WTC11 (cell line): Measurements from ENCODE around the gene PAOX. TPM values are rescaled to one million over a fixed set of nuclear protein-coding genes. Genes with fewer than 3 reads are reported as not detected.

Source experiments
- CREB1 ChIP-seq: sonication (generic); formaldehyde crosslinking; IDR thresholded peaks from 2 replicates; pipeline ENCODE4 v1.8.0; 2023; ENCODE audit warnings: mild to moderate bottlenecking, missing genetic modification reagents
- ETV6 ChIP-seq: sonication (generic); formaldehyde crosslinking; IDR thresholded peaks from 2 replicates; pipeline ENCODE4 v1.8.1; 2022; ENCODE audit warnings: mild to moderate bottlenecking, missing genetic modification reagents
- FOXJ3 ChIP-seq: sonication (generic); formaldehyde crosslinking; IDR thresholded peaks from 2 replicates; pipeline ENCODE4 v1.9.0; 2021; ENCODE audit warnings: missing genetic modification reagents, mild to moderate bottlenecking, borderline replicate concordance
- FOXK1 ChIP-seq: sonication (generic); formaldehyde crosslinking; IDR thresholded peaks from 2 replicates; pipeline ENCODE4 v1.8.0; 2022; ENCODE audit warnings: mild to moderate bottlenecking, moderate library complexity, missing genetic modification reagents
- HMGA2 ChIP-seq: fragments of 250-450 bp; sonication (Bioruptor Pico); IDR thresholded peaks from 2 replicates; pipeline ENCODE4 v1.4.0; 2021; ENCODE audit warnings: mild to moderate bottlenecking, moderate library complexity
- NFE2L1 ChIP-seq: sonication (generic); formaldehyde crosslinking; IDR thresholded peaks from 2 replicates; pipeline ENCODE4 v1.8.1; 2023; ENCODE audit warnings: missing genetic modification reagents
- NR2C2 ChIP-seq: sonication (generic); formaldehyde crosslinking; IDR thresholded peaks from 2 replicates; pipeline ENCODE4 v1.8.0; 2022; ENCODE audit warnings: mild to moderate bottlenecking, missing genetic modification reagents
- SMAD4 ChIP-seq: sonication (generic); formaldehyde crosslinking; IDR thresholded peaks from 2 replicates; pipeline ENCODE4 v1.8.0; 2022; ENCODE audit warnings: mild to moderate bottlenecking, missing genetic modification reagents
- TCF7 ChIP-seq: sonication (generic); formaldehyde crosslinking; IDR thresholded peaks from 2 replicates; pipeline ENCODE4 v1.8.0; 2022; ENCODE audit warnings: mild to moderate bottlenecking, low read depth, missing genetic modification reagents, moderate library complexity
- TEAD1 ChIP-seq: sonication (generic); formaldehyde crosslinking; IDR thresholded peaks from 2 replicates; pipeline ENCODE4 v1.8.0; 2022; ENCODE audit warnings: mild to moderate bottlenecking, missing genetic modification reagents
- ZBTB21 ChIP-seq: sonication (generic); formaldehyde crosslinking; IDR thresholded peaks from 2 replicates; pipeline ENCODE4 v1.8.1; 2023; ENCODE audit warnings: mild to moderate bottlenecking, missing genetic modification reagents, borderline replicate concordance
- total RNA-seq: library from RNA; stranded (reverse); gene quantifications from 3 replicates; pipeline ENCODE4 v1.2.3, GENCODE V29; 2021
- TF ChIP-seq, protein P1 (sequence below): sonication (generic); formaldehyde crosslinking; IDR thresholded peaks from 2 replicates; pipeline ENCODE4 v1.8.0; 2022; ENCODE audit warnings: mild to moderate bottlenecking, missing genetic modification reagents
- TF ChIP-seq, protein P2 (sequence below): sonication (generic); formaldehyde crosslinking; IDR thresholded peaks from 2 replicates; pipeline ENCODE4 v1.8.0; 2023; ENCODE audit warnings: mild to moderate bottlenecking, missing genetic modification reagents
- TF ChIP-seq, protein P3 (sequence below): sonication (generic); formaldehyde crosslinking; IDR thresholded peaks from 2 replicates; pipeline ENCODE4 v1.8.0; 2023; ENCODE audit warnings: missing genetic modification reagents
- TF ChIP-seq, protein P4 (sequence below): fragments of 200-600 bp; IDR thresholded peaks from 2 replicates; pipeline ENCODE4 v1.8.0; 2022; ENCODE audit warnings: antibody characterized with exemption
- TF ChIP-seq, protein P5 (sequence below): sonication (generic); formaldehyde crosslinking; IDR thresholded peaks from 2 replicates; pipeline ENCODE4 v1.8.1; 2022; ENCODE audit warnings: missing genetic modification reagents, borderline replicate concordance
- TF ChIP-seq, protein P6 (sequence below): sonication (generic); formaldehyde crosslinking; IDR thresholded peaks from 2 replicates; pipeline ENCODE4 v1.8.1; 2023; ENCODE audit warnings: mild to moderate bottlenecking, moderate library complexity, missing genetic modification reagents
- TF ChIP-seq, protein P7 (sequence below): sonication (generic); formaldehyde crosslinking; IDR thresholded peaks from 2 replicates; pipeline ENCODE4 v1.8.0; 2022; ENCODE audit warnings: mild to moderate bottlenecking, missing genetic modification reagents
- TF ChIP-seq, protein P8 (sequence below): sonication (generic); formaldehyde crosslinking; IDR thresholded peaks from 2 replicates; pipeline ENCODE4 v1.8.0; 2023; ENCODE audit warnings: missing genetic modification reagents, mild to moderate bottlenecking, borderline replicate concordance
- TF ChIP-seq, protein P9 (sequence below): fragments of 250-450 bp; sonication (Bioruptor Pico); IDR thresholded peaks from 2 replicates; pipeline ENCODE4 v1.9.0; 2021; ENCODE audit warnings: mild to moderate bottlenecking
- TF ChIP-seq, protein P10 (sequence below): sonication (generic); formaldehyde crosslinking; IDR thresholded peaks from 2 replicates; pipeline ENCODE4 v1.8.0; 2022; ENCODE audit warnings: mild to moderate bottlenecking, missing genetic modification reagents

The PAOX gene
- total RNA-seq, 1 experiment from 2014 or later, result 3.6 TPM

DNA sequence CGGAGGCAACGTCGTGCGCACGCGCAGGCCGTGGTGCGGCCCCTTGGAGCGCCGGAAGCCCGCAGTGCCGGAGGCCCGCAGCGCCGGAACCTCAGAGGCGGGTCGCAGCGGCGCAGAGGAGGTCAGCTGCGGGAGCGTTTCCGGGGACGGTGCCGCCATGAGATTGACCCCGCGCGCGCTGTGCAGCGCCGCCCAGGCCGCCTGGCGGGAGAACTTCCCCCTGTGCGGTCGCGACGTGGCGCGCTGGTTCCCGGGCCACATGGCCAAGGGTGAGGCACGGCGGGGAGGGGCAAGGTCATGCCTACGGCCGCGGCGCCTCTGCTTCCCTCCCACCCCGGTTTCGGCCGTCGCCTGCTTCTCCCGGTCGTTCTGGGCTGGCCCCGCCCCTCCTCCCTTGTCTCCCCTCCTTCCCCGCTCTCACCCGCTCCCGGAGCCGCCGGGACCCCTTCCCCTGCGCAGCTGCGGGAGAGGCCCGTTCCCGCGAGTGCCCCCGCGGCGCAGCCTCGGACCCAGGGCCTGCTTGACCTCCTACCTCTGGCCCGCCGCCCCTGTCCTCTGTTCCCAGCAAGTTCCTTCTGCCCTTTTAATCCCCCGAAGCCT is 15.1 kb downstream of the PAOX start, which contains the start of gene MTG1 (continued):
- TF ChIP-seq, protein P1, sequence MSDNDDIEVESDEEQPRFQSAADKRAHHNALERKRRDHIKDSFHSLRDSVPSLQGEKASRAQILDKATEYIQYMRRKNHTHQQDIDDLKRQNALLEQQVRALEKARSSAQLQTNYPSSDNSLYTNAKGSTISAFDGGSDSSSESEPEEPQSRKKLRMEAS (CRISPR knock-in tag), result peak; percentile 92
- TF ChIP-seq, protein P2, sequence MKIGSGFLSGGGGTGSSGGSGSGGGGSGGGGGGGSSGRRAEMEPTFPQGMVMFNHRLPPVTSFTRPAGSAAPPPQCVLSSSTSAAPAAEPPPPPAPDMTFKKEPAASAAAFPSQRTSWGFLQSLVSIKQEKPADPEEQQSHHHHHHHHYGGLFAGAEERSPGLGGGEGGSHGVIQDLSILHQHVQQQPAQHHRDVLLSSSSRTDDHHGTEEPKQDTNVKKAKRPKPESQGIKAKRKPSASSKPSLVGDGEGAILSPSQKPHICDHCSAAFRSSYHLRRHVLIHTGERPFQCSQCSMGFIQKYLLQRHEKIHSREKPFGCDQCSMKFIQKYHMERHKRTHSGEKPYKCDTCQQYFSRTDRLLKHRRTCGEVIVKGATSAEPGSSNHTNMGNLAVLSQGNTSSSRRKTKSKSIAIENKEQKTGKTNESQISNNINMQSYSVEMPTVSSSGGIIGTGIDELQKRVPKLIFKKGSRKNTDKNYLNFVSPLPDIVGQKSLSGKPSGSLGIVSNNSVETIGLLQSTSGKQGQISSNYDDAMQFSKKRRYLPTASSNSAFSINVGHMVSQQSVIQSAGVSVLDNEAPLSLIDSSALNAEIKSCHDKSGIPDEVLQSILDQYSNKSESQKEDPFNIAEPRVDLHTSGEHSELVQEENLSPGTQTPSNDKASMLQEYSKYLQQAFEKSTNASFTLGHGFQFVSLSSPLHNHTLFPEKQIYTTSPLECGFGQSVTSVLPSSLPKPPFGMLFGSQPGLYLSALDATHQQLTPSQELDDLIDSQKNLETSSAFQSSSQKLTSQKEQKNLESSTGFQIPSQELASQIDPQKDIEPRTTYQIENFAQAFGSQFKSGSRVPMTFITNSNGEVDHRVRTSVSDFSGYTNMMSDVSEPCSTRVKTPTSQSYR (CRISPR knock-in tag), result no peak
- TF ChIP-seq, protein P3, sequence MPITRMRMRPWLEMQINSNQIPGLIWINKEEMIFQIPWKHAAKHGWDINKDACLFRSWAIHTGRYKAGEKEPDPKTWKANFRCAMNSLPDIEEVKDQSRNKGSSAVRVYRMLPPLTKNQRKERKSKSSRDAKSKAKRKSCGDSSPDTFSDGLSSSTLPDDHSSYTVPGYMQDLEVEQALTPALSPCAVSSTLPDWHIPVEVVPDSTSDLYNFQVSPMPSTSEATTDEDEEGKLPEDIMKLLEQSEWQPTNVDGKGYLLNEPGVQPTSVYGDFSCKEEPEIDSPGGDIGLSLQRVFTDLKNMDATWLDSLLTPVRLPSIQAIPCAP (CRISPR knock-in tag), result 0 out of 2 replicates have a peak, but pooled peaks have one; percentile 38
- TF ChIP-seq, protein P4, sequence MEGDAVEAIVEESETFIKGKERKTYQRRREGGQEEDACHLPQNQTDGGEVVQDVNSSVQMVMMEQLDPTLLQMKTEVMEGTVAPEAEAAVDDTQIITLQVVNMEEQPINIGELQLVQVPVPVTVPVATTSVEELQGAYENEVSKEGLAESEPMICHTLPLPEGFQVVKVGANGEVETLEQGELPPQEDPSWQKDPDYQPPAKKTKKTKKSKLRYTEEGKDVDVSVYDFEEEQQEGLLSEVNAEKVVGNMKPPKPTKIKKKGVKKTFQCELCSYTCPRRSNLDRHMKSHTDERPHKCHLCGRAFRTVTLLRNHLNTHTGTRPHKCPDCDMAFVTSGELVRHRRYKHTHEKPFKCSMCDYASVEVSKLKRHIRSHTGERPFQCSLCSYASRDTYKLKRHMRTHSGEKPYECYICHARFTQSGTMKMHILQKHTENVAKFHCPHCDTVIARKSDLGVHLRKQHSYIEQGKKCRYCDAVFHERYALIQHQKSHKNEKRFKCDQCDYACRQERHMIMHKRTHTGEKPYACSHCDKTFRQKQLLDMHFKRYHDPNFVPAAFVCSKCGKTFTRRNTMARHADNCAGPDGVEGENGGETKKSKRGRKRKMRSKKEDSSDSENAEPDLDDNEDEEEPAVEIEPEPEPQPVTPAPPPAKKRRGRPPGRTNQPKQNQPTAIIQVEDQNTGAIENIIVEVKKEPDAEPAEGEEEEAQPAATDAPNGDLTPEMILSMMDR, result no peak
- peak; percentile 91 for TF ChIP-seq ETV6 (CRISPR knock-in tag)
- TF ChIP-seq, protein P5, sequence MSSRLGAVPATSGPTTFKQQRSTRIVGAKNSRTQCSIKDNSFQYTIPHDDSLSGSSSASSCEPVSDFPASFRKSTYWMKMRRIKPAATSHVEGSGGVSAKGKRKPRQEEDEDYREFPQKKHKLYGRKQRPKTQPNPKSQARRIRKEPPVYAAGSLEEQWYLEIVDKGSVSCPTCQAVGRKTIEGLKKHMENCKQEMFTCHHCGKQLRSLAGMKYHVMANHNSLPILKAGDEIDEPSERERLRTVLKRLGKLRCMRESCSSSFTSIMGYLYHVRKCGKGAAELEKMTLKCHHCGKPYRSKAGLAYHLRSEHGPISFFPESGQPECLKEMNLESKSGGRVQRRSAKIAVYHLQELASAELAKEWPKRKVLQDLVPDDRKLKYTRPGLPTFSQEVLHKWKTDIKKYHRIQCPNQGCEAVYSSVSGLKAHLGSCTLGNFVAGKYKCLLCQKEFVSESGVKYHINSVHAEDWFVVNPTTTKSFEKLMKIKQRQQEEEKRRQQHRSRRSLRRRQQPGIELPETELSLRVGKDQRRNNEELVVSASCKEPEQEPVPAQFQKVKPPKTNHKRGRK (CRISPR knock-in tag), result no peak
- TF ChIP-seq ZBTB21 (CRISPR knock-in tag), result 0 out of 2 replicates have a peak, but pooled peaks have one; percentile 43
- TF ChIP-seq FOXJ3, result no peak
- TF ChIP-seq NR2C2, result peak; percentile 70
- TF ChIP-seq, protein P6, sequence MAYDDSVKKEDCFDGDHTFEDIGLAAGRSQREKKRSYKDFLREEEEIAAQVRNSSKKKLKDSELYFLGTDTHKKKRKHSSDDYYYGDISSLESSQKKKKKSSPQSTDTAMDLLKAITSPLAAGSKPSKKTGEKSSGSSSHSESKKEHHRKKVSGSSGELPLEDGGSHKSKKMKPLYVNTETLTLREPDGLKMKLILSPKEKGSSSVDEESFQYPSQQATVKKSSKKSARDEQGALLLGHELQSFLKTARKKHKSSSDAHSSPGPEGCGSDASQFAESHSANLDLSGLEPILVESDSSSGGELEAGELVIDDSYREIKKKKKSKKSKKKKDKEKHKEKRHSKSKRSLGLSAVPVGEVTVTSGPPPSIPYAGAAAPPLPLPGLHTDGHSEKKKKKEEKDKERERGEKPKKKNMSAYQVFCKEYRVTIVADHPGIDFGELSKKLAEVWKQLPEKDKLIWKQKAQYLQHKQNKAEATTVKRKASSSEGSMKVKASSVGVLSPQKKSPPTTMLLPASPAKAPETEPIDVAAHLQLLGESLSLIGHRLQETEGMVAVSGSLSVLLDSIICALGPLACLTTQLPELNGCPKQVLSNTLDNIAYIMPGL, result peak; percentile 76; the same call in 1 of the 2 replicates
- TF ChIP-seq, protein P7, sequence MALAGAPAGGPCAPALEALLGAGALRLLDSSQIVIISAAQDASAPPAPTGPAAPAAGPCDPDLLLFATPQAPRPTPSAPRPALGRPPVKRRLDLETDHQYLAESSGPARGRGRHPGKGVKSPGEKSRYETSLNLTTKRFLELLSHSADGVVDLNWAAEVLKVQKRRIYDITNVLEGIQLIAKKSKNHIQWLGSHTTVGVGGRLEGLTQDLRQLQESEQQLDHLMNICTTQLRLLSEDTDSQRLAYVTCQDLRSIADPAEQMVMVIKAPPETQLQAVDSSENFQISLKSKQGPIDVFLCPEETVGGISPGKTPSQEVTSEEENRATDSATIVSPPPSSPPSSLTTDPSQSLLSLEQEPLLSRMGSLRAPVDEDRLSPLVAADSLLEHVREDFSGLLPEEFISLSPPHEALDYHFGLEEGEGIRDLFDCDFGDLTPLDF (CRISPR knock-in tag), result 0 out of 2 replicates have a peak, but pooled peaks have one; percentile 71
- TF ChIP-seq, protein P8, sequence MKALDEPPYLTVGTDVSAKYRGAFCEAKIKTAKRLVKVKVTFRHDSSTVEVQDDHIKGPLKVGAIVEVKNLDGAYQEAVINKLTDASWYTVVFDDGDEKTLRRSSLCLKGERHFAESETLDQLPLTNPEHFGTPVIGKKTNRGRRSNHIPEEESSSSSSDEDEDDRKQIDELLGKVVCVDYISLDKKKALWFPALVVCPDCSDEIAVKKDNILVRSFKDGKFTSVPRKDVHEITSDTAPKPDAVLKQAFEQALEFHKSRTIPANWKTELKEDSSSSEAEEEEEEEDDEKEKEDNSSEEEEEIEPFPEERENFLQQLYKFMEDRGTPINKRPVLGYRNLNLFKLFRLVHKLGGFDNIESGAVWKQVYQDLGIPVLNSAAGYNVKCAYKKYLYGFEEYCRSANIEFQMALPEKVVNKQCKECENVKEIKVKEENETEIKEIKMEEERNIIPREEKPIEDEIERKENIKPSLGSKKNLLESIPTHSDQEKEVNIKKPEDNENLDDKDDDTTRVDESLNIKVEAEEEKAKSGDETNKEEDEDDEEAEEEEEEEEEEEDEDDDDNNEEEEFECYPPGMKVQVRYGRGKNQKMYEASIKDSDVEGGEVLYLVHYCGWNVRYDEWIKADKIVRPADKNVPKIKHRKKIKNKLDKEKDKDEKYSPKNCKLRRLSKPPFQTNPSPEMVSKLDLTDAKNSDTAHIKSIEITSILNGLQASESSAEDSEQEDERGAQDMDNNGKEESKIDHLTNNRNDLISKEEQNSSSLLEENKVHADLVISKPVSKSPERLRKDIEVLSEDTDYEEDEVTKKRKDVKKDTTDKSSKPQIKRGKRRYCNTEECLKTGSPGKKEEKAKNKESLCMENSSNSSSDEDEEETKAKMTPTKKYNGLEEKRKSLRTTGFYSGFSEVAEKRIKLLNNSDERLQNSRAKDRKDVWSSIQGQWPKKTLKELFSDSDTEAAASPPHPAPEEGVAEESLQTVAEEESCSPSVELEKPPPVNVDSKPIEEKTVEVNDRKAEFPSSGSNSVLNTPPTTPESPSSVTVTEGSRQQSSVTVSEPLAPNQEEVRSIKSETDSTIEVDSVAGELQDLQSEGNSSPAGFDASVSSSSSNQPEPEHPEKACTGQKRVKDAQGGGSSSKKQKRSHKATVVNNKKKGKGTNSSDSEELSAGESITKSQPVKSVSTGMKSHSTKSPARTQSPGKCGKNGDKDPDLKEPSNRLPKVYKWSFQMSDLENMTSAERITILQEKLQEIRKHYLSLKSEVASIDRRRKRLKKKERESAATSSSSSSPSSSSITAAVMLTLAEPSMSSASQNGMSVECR, result peak; percentile 94
- TF ChIP-seq SMAD4, result 0 out of 2 replicates have a peak, but pooled peaks have one; percentile 61
- TF ChIP-seq TEAD1 (CRISPR knock-in tag), result peak; percentile 79; the same call in 1 of the 2 replicates
- no peak for TF ChIP-seq HMGA2 (CRISPR knock-in tag)
- TF ChIP-seq TCF7 (CRISPR knock-in tag), result no peak
- peak; percentile 88 for TF ChIP-seq FOXK1 (CRISPR knock-in tag)
- TF ChIP-seq CREB1 (CRISPR knock-in tag), result peak; percentile 78; the same call in 1 of the 2 replicates
- TF ChIP-seq, protein P9, sequence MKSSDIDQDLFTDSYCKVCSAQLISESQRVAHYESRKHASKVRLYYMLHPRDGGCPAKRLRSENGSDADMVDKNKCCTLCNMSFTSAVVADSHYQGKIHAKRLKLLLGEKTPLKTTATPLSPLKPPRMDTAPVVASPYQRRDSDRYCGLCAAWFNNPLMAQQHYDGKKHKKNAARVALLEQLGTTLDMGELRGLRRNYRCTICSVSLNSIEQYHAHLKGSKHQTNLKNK, result no peak
- TF ChIP-seq, protein P10, sequence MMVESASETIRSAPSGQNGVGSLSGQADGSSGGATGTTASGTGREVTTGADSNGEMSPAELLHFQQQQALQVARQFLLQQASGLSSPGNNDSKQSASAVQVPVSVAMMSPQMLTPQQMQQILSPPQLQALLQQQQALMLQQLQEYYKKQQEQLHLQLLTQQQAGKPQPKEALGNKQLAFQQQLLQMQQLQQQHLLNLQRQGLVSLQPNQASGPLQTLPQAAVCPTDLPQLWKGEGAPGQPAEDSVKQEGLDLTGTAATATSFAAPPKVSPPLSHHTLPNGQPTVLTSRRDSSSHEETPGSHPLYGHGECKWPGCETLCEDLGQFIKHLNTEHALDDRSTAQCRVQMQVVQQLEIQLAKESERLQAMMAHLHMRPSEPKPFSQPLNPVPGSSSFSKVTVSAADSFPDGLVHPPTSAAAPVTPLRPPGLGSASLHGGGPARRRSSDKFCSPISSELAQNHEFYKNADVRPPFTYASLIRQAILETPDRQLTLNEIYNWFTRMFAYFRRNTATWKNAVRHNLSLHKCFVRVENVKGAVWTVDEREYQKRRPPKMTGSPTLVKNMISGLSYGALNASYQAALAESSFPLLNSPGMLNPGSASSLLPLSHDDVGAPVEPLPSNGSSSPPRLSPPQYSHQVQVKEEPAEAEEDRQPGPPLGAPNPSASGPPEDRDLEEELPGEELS (CRISPR knock-in tag), result peak; percentile 94
- no peak for TF ChIP-seq NFE2L1 (CRISPR knock-in tag)
